Fibroblast of lung (primary cell): ENCODE results near the gene ADAMTS9. TPM values are rescaled to one million over a fixed set of nuclear protein-coding genes. Genes with fewer than 3 reads are reported as not detected.
"Not testable (repeated sequence)": the region's sequence is repeated elsewhere in the genome, so short reads cannot be mapped to it uniquely, and the experiment has no call there.

Source experiments
- DNase-seq, 2 donors: peaks; one replicate each; pipeline versions ENCODE4 v3.0.0 to v3.0.0-alpha.2; 2010; ENCODE audit warnings: low read depth in 2 of 2
- H2AFZ ChIP-seq: 2 replicates; pipeline ENCODE4 v1.5.1; 2012; ENCODE audit warnings: low read length, control low read depth, inconsistent platforms
- H3K27ac ChIP-seq: 2 replicates; pipeline ENCODE4 v1.5.1; 2011; ENCODE audit warnings: low read length, control low read depth; ENCODE audit not compliant: insufficient read depth
- H3K27me3 ChIP-seq: 2 replicates; pipeline ENCODE4 v1.5.1; 2011; ENCODE audit warnings: mild to moderate bottlenecking, low read length; ENCODE audit not compliant: control insufficient read depth, insufficient read depth
- H3K36me3 ChIP-seq: 2 replicates; pipeline ENCODE4 v1.5.1; 2011; ENCODE audit warnings: low read length; ENCODE audit not compliant: control insufficient read depth, insufficient read depth
- H3K4me1 ChIP-seq: 2 replicates; pipeline ENCODE4 v1.5.1; 2011; ENCODE audit warnings: low read length; ENCODE audit not compliant: control insufficient read depth, insufficient read depth; ENCODE audit errors: extremely low read depth
- H3K4me2 ChIP-seq: 2 replicates; pipeline ENCODE4 v1.5.1; 2011; ENCODE audit warnings: low read length, control low read depth; ENCODE audit not compliant: insufficient read depth; ENCODE audit errors: extremely low read depth
- H3K4me3 ChIP-seq, 4 experiments: fragments of 200-600 bp in 1 of 4; sonication (generic) in 1 of 4; replicated peaks in 1 of 4; 2 replicates each; pipeline ENCODE4 v1.5.1; 2011 to 2016; ENCODE audit warnings: low read length in 4 of 4, low read depth in 3 of 4, mild to moderate bottlenecking in 3 of 4, control low read depth in 2 of 4, inconsistent platforms in 1 of 4, mixed read lengths in 1 of 4; ENCODE audit not compliant: insufficient read depth in 1 of 4; ENCODE audit errors: control extremely low read depth in 1 of 4
- H3K79me2 ChIP-seq: 2 replicates; pipeline ENCODE4 v1.5.1; 2012; ENCODE audit warnings: mild to moderate bottlenecking, low read length, inconsistent platforms; ENCODE audit not compliant: control insufficient read depth, insufficient read depth
- H3K9ac ChIP-seq: 2 replicates; pipeline ENCODE4 v1.5.1; 2011; ENCODE audit warnings: mild to moderate bottlenecking, low read length, control low read depth; ENCODE audit not compliant: insufficient read depth
- H3K9me3 ChIP-seq: 2 replicates; pipeline ENCODE4 v1.5.1; 2012; ENCODE audit warnings: low read depth, low read length; ENCODE audit not compliant: control insufficient read depth, insufficient read depth
- H4K20me1 ChIP-seq: 2 replicates; pipeline ENCODE4 v1.5.1; 2011; ENCODE audit warnings: low read length; ENCODE audit not compliant: control insufficient read depth, insufficient read depth; ENCODE audit errors: extremely low read depth
- CTCF ChIP-seq, 2 donors: IDR thresholded peaks in 1 of 2; conservative IDR thresholded peaks in 1 of 2; 1 replicate in 1 of 2; 2 replicates in 1 of 2; pipeline ENCODE4 v1.5.1; 2011 to 2012; ENCODE audit warnings: low read length in 2 of 2, control low read depth in 1 of 2, inconsistent platforms in 1 of 2, low read depth in 1 of 2, mild to moderate bottlenecking in 1 of 2
- EZH2 ChIP-seq: IDR thresholded peaks from 2 replicates; pipeline ENCODE4 v1.5.1; 2012; ENCODE audit warnings: low read length, control low read depth, mild to moderate bottlenecking; ENCODE audit errors: missing control alignments
- polyA plus RNA-seq, 2 donors: library from polyadenylated mRNA; depleted of rRNA in 1 of 2; stranded (reverse) in 1 of 2; unstranded in 1 of 2; fragments of >200 nt; gene quantifications; 2 replicates each; pipeline ENCODE4 v1.2.1, GENCODE V29; 2011 to 2012; ENCODE audit warnings: missing spikeins in 1 of 2
- total RNA-seq: library from RNA; depleted of rRNA; stranded (reverse); fragments of >200 nt; gene quantifications from 2 replicates; pipeline ENCODE4 v1.2.1, GENCODE V29; 2014

The ADAMTS9 gene
- total and polyA plus RNA-seq, 2 donors (not counting 1 experiment from before 2014, with no cell fraction given), result 0.82 to 1.8 TPM

- H4K20me1 ChIP-seq, result no peaks in the 10 kb centered on the region
- no peak overlapping the region for H3K27ac ChIP-seq
Measured at GRCh38 chr3:64549869-64550268, 137.9 kb downstream of the ADAMTS9 start.

GRCh38 chr3:64548200-64548889, 139.5 kb downstream of the ADAMTS9 start:
- peak; percentile 51 to 99 for DNase-seq

More at GRCh38 chr3:64549869-64550268, 137.9 kb downstream of the ADAMTS9 start:
- Histone ChIP-seq H3K79me2 (no peaks in the 10 kb centered on the region), H3K4me1 (peaks cover 2% of the 10 kb centered on the region), H3K9me3 (no peaks in the 10 kb centered on the region), H3K36me3 (no peaks in the 10 kb centered on the region), H2AFZ (no peak overlapping the region), H3K9ac (no peak overlapping the region), H3K4me3 (no peak overlapping the region), H3K4me2 (no peak overlapping the region), H3K27me3 (no peaks in the 10 kb centered on the region)
- DNase-seq, result no peak
- TF ChIP-seq CTCF (conservative IDR thresholded peaks at IDR 0.05 in 1 of 2, IDR thresholded peaks at IDR 0.05 in 1 of 2; ENCODE audit: low read depth in 1 of 2, low read length in 2 of 2), result no peak
- TF ChIP-seq EZH2, result no peak

GRCh38 chr3:64546856-64547255, 140.9 kb downstream of the ADAMTS9 start:
- Histone ChIP-seq H3K79me2 (no peaks in the 10 kb centered on the region), H3K36me3 (no peaks in the 10 kb centered on the region), H3K9me3 (no peaks in the 10 kb centered on the region), H3K27ac (no peak overlapping the region), H3K4me2 (no peak overlapping the region), H3K4me3 (no peak overlapping the region), H3K4me1 (peaks cover 2% of the 10 kb centered on the region), H2AFZ (no peak overlapping the region), H4K20me1 (no peaks in the 10 kb centered on the region), H3K27me3 (no peaks in the 10 kb centered on the region), H3K9ac (no peak overlapping the region)
- no peak for TF ChIP-seq CTCF (conservative IDR thresholded peaks at IDR 0.05 in 1 of 2, IDR thresholded peaks at IDR 0.05 in 1 of 2; ENCODE audit: low read depth in 1 of 2, low read length in 2 of 2)
- no peak for TF ChIP-seq EZH2
- DNase-seq, result no peak

More at GRCh38 chr3:64548200-64548889, 139.5 kb downstream of the ADAMTS9 start:
- H3K27me3 ChIP-seq, result no peaks in the 10 kb centered on the region
- H3K9ac ChIP-seq, result no peak overlapping the region
- no peak overlapping the region for H3K4me3 ChIP-seq
- H2AFZ ChIP-seq, result no peak overlapping the region
- no peak overlapping the region for H3K4me2 ChIP-seq
- no peaks in the 10 kb centered on the region for H3K79me2 ChIP-seq
- H3K9me3 ChIP-seq, result no peaks in the 10 kb centered on the region
- TF ChIP-seq EZH2 (no peak), CTCF (conservative IDR thresholded peaks at IDR 0.05 in 1 of 2, IDR thresholded peaks at IDR 0.05 in 1 of 2; ENCODE audit: low read depth in 1 of 2, low read length in 2 of 2) (no peak)
- no peaks in the 10 kb centered on the region for H4K20me1 ChIP-seq
- H3K36me3 ChIP-seq, result no peaks in the 10 kb centered on the region
- no peak overlapping the region for H3K27ac ChIP-seq
- H3K4me1 ChIP-seq, result peaks cover 2% of the 10 kb centered on the region

- H3K79me2 ChIP-seq, H3K4me3 ChIP-seq, H3K9me3 ChIP-seq, H3K4me2 ChIP-seq, H3K27ac ChIP-seq, H3K27me3 ChIP-seq, DNase-seq, H3K9ac ChIP-seq, H3K4me1 ChIP-seq, H4K20me1 ChIP-seq, H3K36me3 ChIP-seq, H2AFZ ChIP-seq: not testable (repeated sequence)
Measured at GRCh38 chr3:64545239-64545638, 142.6 kb downstream of the ADAMTS9 start.
